OCI-LY1 (cell line): ENCODE measurements around the gene JOSD2.

Experiments
- H2AFZ ChIP-seq: fragments of 200-600 bp; sonication (generic), shearing (Covaris generic); 2 replicates; pipeline ENCODE4 v1.6.0; 2014; ENCODE audit warnings: antibody characterized with exemption, mild to moderate bottlenecking, low read length
- H3F3A ChIP-seq: fragments of 200-600 bp; sonication (generic), shearing (Covaris generic); 2 replicates; pipeline ENCODE4 v1.6.0; 2014; ENCODE audit warnings: mild to moderate bottlenecking, antibody characterized with exemption, low read length, moderate library complexity; ENCODE audit not compliant: insufficient read depth
- H3K27ac ChIP-seq: fragments of 200-600 bp; sonication (generic); 2 replicates; pipeline ENCODE4 v1.5.1; 2014; ENCODE audit warnings: low read length, mixed run types, mild to moderate bottlenecking, low read depth; ENCODE audit not compliant: poor library complexity, severe bottlenecking
- H3K27me3 ChIP-seq: fragments of 200-600 bp; sonication (generic); 2 replicates; pipeline ENCODE4 v1.6.0; 2014; ENCODE audit warnings: antibody characterized with exemption, mild to moderate bottlenecking, low read length, moderate library complexity; ENCODE audit not compliant: insufficient read depth
- H3K36me3 ChIP-seq: fragments of 200-600 bp; sonication (generic); 2 replicates; pipeline ENCODE4 v1.6.1; 2014; ENCODE audit warnings: mild to moderate bottlenecking, antibody characterized with exemption, low read length, moderate library complexity, mixed read lengths; ENCODE audit not compliant: insufficient read depth
- H3K4me1 ChIP-seq: fragments of 200-600 bp; sonication (generic); 2 replicates; pipeline ENCODE4 v1.5.1; 2014; ENCODE audit warnings: mild to moderate bottlenecking, low read length, moderate library complexity; ENCODE audit not compliant: insufficient read depth, severe bottlenecking
- H3K4me2 ChIP-seq: fragments of 200-600 bp; sonication (generic), shearing (Covaris generic); 2 replicates; pipeline ENCODE4 v1.6.1; 2014; ENCODE audit warnings: low read length
- H3K4me3 ChIP-seq: fragments of 200-600 bp; sonication (generic); 2 replicates; pipeline ENCODE4 v1.5.1; 2014; ENCODE audit warnings: low read length, low read depth, mild to moderate bottlenecking, mixed read lengths; ENCODE audit not compliant: poor library complexity, severe bottlenecking
- H3K79me2 ChIP-seq: fragments of 200-600 bp; shearing (Covaris generic); 2 replicates; pipeline ENCODE4 v1.6.1; 2016; ENCODE audit warnings: mixed run types, low read length, mixed read lengths; ENCODE audit not compliant: insufficient read depth
- H3K9ac ChIP-seq: fragments of 200-600 bp; sonication (generic), shearing (Covaris generic); 2 replicates; pipeline ENCODE4 v1.6.1; 2014; ENCODE audit warnings: mild to moderate bottlenecking, low read length, mixed read lengths
- H3K9me2 ChIP-seq: fragments of 200-600 bp; sonication (generic), shearing (Covaris generic); 2 replicates; pipeline ENCODE4 v1.6.1; 2014; ENCODE audit warnings: low read depth, mild to moderate bottlenecking, low read length, mixed read lengths
- H3K9me3 ChIP-seq: fragments of 200-600 bp; shearing (Covaris generic); 2 replicates; pipeline ENCODE4 v1.6.1; 2014; ENCODE audit warnings: low read length, mixed read lengths
- H4K20me1 ChIP-seq: fragments of 200-600 bp; sonication (generic), shearing (Covaris generic); 2 replicates; pipeline ENCODE4 v1.6.0; 2016; ENCODE audit warnings: mild to moderate bottlenecking, low read length; ENCODE audit not compliant: insufficient read depth
- EZH2 ChIP-seq: fragments of 200-600 bp; sonication (generic), shearing (Covaris generic); IDR thresholded peaks from 2 replicates; pipeline ENCODE4 v1.8.0; 2017; ENCODE audit warnings: borderline replicate concordance, mixed run types, mild to moderate bottlenecking, antibody characterized with exemption, low read length, moderate library complexity, mixed read lengths
- TF ChIP-seq, protein P1 (sequence below): fragments of 200-600 bp; sonication (generic), shearing (Covaris generic); IDR thresholded peaks from 2 replicates; pipeline ENCODE4 v1.5.1; 2017; ENCODE audit warnings: mild to moderate bottlenecking, antibody characterized with exemption, low read length, moderate library complexity, mixed read lengths

The JOSD2 gene

DNA sequence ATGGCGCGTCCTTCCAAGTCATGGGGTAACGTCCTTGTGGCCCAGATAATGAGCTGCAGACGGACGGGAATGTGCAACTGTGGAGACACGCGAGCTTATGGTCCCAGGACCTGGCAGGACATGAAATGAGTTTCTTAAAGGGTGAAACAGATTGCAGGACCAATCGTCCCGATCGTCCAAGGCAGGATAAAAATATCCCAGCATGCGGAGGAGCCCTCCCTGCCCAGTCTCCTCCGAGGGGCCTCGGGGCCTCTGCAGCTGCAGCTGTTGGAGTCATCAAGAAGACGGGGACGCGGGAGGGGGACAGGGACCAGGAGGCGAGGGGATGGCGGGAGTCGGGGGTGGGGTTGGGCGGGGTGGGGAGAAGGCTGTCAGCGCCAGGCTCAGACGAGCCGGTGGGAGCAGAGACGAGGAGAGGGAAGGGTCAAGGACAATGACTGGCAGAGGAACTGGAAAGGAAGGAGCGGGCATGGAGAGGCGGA lies 20.0 kb downstream of the JOSD2 start:
- H3K9me2 ChIP-seq = no peaks in the 10 kb centered on the region
- H3K36me3 ChIP-seq = peaks cover 8% of the 10 kb centered on the region
- H3K79me2 ChIP-seq = no peaks in the 10 kb centered on the region
- no peaks in the 10 kb centered on the region for H3K4me1 ChIP-seq
- H4K20me1 ChIP-seq = no peaks in the 10 kb centered on the region
- H3K4me2 ChIP-seq = no peak overlapping the region
- H3F3A ChIP-seq = no peaks in the 10 kb centered on the region
- no peak overlapping the region for H2AFZ ChIP-seq
- H3K9ac ChIP-seq = no peak overlapping the region
- H3K27ac ChIP-seq = no peak overlapping the region
- H3K4me3 ChIP-seq = no peak overlapping the region
- H3K27me3 ChIP-seq = peaks cover 6% of the 10 kb centered on the region; the same call in 1 of the 2 replicates
- peaks cover 6% of the 10 kb centered on the region for H3K9me3 ChIP-seq
- TF ChIP-seq, protein P1, sequence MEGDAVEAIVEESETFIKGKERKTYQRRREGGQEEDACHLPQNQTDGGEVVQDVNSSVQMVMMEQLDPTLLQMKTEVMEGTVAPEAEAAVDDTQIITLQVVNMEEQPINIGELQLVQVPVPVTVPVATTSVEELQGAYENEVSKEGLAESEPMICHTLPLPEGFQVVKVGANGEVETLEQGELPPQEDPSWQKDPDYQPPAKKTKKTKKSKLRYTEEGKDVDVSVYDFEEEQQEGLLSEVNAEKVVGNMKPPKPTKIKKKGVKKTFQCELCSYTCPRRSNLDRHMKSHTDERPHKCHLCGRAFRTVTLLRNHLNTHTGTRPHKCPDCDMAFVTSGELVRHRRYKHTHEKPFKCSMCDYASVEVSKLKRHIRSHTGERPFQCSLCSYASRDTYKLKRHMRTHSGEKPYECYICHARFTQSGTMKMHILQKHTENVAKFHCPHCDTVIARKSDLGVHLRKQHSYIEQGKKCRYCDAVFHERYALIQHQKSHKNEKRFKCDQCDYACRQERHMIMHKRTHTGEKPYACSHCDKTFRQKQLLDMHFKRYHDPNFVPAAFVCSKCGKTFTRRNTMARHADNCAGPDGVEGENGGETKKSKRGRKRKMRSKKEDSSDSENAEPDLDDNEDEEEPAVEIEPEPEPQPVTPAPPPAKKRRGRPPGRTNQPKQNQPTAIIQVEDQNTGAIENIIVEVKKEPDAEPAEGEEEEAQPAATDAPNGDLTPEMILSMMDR = no peak
- no peak for TF ChIP-seq EZH2

DNA sequence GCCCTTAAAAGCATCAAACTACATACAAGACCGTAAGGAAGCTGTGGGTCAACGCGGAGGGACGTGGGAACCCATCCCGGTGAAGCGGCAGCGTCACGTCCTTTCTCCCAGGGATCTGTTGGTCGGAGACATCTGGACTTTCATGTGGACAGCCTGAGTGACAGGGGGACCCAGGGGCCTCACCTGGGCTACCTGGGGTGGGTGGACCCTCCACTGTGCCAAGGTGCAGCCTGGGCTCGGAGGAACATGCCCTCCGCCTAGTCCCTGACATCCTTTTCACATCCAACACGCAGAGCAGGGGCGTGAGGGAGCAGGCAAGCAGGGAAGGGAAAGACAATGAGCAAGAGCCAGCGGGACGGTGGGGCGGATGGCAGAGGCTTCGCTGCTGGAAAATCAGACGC lies 20.6 kb downstream of the JOSD2 start:
- TF ChIP-seq, protein P1 = no peak
- no peak for TF ChIP-seq EZH2
- Histone ChIP-seq H3K9me3 (peaks cover 9% of the 10 kb centered on the region), H3K9me2 (no peaks in the 10 kb centered on the region), H3K9ac (no peak overlapping the region), H4K20me1 (no peaks in the 10 kb centered on the region), H3K36me3 (peaks cover 14% of the 10 kb centered on the region), H3F3A (no peaks in the 10 kb centered on the region), H3K4me1 (no peaks in the 10 kb centered on the region), H2AFZ (no peak overlapping the region), H3K4me2 (no peak overlapping the region), H3K27ac (no peak overlapping the region), H3K79me2 (no peaks in the 10 kb centered on the region), H3K4me3 (no peak overlapping the region), H3K27me3 (peaks cover 6% of the 10 kb centered on the region; the same call in 1 of the 2 replicates)

DNA sequence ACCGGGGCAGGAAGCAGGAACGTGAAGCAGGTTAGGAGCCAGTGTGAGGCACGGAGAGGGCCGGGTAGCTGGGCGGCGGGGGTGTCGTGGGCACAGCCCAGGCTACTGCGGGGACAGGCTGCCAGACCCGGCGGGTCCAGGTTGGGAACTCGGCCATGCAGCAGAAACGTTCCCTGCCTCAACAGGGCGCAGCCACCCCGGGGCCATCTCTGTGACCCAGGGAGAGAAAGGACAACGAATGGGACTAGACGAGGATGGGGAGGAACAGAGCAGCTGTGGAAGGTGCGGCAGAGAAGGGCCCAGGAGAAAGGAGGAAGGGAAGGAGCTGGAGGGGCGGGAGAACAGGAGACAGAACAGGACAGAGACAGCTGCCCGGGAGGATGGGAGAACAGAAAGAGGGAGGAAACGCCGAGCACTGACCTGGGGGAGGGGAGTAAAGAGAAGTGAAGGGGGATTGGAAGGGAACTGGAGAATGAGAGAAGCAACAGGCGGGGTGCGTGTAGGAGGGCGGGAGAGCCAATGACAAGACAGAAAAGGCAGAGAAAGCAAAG lies 21.5 kb downstream of the JOSD2 start:
- H4K20me1 ChIP-seq = no peaks in the 10 kb centered on the region
- no peak overlapping the region for H3K4me2 ChIP-seq
- H3K9ac ChIP-seq = no peak overlapping the region

More for the DNA sequence above, 21.5 kb downstream of the JOSD2 start:
- Histone ChIP-seq H2AFZ (no peak overlapping the region), H3K4me1 (no peaks in the 10 kb centered on the region), H3K27ac (no peak overlapping the region), H3K27me3 (peaks cover 6% of the 10 kb centered on the region; the same call in 1 of the 2 replicates), H3K4me3 (no peak overlapping the region), H3K79me2 (no peaks in the 10 kb centered on the region), H3K9me3 (peaks cover 9% of the 10 kb centered on the region), H3F3A (no peaks in the 10 kb centered on the region), H3K36me3 (peaks cover 23% of the 10 kb centered on the region), H3K9me2 (no peaks in the 10 kb centered on the region)
- TF ChIP-seq EZH2 = no peak
- TF ChIP-seq, protein P1 = no peak
